Medulla oblongata (tissue), 1 donor: ENCODE data around the gene GYPE.
"Not testable (repeated sequence)": the region's sequence is repeated elsewhere in the genome, so short reads cannot be mapped to it uniquely, and the experiment has no call there.

ENCODE experiments used
- DNase-seq: peaks from one replicate; pipeline ENCODE4 v3.0.0-alpha.2; 2015; ENCODE audit errors: extremely low spot score

The GYPE gene

DNA sequence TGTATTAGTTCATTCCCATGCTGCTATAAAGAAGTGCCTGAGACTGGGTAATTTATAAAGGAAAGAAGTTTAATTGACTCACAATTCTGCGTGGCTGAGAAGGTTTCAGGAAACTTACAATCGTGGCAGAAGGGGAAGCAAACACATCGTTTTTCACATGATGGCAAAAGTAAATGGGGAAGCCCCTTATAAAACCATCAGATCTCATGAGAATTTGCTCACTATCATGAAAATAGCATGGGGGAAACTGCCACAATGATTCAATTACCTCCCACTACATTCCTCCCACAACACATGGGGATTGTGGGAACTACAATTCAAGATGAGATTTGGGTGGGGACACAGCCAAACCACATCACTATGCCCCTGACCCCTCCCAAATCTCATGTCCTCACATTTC lies 35.4 kb downstream of the GYPE start:
- DNase-seq, result not testable (repeated sequence)

DNA sequence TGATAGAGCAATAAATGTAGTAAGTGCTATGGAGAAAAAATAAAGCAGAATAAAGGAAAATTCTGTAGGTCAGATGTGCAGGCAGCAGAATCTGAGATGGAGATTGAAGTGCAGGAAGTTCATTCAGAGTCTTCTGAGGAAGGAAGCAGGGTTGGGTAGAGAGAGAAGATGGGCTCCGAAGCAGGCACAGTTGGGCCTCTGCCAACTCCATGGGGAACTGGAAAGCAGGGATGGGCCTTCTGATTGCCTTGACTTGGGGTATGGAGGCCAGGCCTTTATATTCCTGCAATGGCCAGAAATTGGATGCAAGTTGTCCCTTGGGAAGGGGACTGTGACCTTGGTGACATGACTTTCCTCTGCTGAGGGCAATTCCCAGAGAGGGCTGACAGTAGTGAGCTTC lies 42.6 kb downstream of the GYPE start:
- not testable (repeated sequence) for DNase-seq

DNA sequence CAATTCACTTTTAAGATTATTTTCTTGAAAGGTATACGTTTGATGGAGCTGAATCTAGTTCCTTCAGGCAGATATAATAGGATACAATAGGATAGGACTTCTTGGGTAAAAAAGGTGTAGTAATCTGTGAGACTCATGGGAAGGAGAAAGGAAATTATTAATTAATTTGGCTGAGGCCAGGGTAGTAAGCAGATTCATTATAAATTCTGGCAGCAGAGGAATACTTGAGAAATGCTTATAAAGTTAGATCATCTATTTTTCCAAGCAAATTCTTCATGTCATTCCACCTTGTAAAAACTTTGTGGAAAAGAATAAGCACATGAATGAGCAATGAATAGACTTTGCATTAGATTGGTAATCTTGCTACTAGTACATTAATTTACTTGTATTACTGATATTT lies 46.9 kb downstream of the GYPE start:
- no peak for DNase-seq

DNA sequence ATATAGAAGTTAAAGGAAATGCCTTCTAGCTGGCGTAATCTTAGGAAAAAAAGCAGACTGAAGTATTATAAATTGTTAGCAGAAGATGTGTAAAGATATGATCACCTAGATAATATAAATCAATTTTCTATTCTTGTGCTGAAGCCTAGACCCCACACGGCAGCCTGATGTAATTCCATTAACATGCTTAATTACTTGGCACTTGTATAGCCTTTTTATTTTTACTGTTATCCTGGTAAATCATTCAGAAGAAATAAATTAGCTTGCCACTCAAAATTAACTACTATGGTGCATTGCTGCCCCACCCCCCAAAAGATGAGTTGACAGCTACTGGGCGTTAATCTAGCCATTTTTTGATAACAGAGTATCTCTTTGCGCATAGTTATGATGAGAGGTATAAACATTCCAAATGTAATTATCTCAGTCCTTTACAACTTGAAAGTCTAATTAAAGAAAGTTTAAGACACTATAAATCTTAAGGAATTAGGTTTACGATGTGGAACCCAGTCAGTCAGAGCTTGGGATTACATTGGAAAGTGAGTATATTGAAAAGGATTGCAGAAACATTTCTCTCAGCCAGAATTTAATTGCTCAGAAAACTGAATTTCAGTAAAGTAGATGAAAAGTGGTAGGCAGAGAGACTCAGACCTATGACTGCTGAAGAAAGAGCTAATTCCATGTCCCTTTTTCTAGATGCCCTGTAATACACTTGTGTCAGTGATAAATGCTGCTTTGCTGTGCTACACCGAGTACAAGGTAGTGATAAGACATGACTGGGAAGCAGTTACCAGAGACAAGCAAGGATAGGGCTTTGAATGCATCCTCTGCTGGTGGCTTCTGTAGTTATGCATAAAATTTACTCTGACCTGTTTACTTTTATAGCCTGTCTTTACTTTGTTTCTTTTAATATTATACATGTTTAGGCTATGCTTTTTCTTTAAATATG lies 47.7 kb downstream of the GYPE start:
- not testable (repeated sequence) for DNase-seq

GRCh38 chr4:143856017-143856557 lies 49.3 kb downstream of the GYPE start:
- not testable (repeated sequence) for DNase-seq

DNA sequence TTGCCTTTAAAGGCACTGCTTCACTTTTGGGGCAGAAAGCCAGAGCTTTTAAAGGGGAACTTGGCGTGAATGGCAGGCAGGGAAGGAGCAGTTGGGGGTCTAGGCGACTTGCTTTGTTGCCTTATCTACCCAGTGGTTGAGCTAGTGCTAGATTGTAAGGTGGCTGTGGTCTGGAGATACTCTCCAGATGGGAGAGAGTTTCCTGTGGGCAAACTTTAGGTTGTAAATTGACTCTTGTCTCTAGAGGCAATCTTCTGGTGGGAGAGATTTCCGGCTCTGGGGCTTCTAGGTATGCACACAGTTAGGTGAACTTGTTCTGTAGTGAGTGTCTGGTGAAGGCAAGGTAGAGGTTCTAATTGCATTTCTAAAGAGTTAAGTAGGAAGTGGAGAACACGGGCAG lies 50.7 kb downstream of the GYPE start:
- not testable (repeated sequence) for DNase-seq

DNA sequence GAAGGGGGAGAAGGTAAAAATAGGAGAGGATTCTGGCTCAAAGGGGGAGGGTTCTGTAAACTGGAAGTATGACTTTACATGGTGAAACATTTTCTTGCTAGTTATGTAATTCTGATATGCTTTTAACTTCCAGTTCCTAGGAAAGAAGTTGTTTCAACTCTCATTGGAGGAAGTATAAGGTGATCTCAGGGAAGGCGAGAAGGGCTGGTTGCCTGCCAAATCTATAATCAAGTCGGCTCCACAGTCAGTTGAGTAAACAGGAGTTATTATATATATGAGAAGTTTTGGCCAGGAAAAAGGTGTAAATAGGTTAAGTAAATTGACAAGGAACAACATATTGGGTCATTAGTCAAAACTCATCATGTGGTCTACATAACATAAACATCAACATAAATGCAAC lies 56.1 kb downstream of the GYPE start:
- DNase-seq, result not testable (repeated sequence)

- DNase-seq, result not testable (repeated sequence)
These were observed 61.9 kb downstream of the GYPE start for GRCh38 chr4:143843506-143843832.

- not testable (repeated sequence) for DNase-seq
These were observed 62.5 kb downstream of the GYPE start for GRCh38 chr4:143842624-143843505.

DNA sequence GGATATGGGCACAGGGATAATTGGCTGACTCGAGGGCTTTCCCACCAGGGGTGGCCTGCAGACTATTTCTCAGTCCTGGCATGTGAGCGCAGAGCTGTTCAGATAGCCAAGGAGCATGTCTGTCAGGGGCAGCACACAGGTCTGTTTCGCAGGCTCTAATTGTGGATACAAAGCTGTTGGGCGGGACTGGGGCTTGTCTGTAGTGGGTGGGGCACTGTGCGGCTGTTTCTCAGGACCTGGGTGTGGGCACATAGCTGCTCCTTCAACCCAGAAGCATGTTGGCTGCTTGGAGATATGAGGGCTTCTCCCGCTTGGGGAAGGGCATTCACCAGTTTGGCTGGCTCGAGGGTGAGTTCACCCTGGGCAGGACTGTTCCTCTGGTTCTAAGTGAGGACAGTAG lies 65.9 kb downstream of the GYPE start:
- DNase-seq, result not testable (repeated sequence)

- DNase-seq, result not testable (repeated sequence)
These were observed 71.2 kb downstream of the GYPE start for GRCh38 chr4:143834196-143834595.

DNA sequence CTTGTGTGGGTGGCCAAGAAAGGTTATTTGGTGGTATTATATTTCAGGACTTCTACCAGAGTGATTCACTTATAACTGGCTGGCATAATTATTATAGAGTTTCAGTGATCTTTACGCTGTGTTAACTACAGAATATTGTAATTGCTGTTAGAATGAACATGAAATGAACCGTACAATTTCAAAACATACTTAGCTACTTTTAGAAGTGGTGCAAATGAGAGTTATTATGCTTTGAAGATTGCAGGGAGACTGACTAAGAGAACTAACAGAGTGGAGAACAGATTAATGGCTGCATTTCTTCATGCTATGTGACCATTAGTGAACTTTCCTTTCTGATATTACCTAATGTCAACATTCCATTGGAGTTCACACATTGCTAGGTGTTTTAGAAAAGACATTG lies 71.7 kb downstream of the GYPE start:
- DNase-seq, result not testable (repeated sequence)

DNA sequence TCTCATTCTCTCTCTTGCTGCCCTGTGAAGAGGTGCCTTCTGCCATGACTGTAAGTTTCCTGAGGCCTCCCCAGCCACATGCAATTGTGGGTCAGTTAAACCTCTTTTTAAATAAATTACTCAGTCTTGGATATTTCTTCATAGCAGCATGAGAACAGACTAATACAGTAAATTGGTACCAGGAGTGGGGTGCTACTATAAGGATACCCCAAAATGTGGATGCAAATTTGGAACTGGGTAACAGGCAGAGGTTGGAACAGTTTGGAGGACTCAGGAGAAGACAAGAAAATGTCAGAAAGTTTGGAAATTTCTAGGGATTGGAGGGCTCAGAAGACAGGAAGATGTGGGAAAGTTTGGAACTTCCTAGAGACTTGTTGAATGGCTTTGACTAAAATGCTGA lies 74.8 kb downstream of the GYPE start:
- DNase-seq, result not testable (repeated sequence)

DNA sequence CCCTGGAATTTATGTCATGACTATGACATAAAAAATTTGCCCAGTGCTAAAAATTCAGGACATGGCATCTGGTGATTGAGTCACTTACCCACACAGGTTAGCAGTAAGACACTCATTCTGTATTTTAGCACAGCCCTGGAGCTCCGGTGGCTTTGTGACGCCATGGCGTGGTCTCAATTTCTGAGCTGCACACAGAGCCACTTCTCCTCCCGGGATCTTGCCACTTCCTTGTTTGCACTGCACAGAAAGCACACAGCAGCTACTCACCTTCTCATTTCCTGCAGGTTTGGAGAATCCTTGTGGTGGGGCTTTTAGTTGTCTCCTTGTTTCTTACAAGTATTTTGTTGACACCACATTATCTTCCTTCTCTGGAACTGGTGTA lies 76.1 kb downstream of the GYPE start:
- not testable (repeated sequence) for DNase-seq
